ENCODE data around the gene ARG2.

DNA sequence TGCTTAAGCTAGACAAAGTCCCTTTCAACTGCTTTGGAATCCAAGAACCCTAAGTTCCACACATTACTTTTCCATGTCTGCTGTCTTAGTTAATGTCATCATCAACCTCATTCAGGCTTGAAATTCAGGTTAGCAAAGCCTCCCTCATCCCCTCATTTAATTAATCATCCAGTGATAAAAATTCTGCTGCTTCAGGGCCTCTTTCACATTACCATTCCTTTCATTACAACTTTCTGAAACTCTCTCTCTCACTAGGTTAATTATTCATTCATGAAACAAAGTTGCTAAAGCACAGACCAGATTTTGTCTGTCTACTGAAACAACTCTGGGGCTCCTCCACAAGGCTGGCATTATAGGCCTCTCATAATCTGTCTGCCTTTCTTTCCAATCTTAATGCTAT, 64.1 kb downstream of the ARG2 start:
- TF ChIP-seq, protein P1, sequence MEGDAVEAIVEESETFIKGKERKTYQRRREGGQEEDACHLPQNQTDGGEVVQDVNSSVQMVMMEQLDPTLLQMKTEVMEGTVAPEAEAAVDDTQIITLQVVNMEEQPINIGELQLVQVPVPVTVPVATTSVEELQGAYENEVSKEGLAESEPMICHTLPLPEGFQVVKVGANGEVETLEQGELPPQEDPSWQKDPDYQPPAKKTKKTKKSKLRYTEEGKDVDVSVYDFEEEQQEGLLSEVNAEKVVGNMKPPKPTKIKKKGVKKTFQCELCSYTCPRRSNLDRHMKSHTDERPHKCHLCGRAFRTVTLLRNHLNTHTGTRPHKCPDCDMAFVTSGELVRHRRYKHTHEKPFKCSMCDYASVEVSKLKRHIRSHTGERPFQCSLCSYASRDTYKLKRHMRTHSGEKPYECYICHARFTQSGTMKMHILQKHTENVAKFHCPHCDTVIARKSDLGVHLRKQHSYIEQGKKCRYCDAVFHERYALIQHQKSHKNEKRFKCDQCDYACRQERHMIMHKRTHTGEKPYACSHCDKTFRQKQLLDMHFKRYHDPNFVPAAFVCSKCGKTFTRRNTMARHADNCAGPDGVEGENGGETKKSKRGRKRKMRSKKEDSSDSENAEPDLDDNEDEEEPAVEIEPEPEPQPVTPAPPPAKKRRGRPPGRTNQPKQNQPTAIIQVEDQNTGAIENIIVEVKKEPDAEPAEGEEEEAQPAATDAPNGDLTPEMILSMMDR (IDR thresholded peaks at IDR 0.05): no peak
- no peak for TF ChIP-seq POLR2A (IDR thresholded peaks at IDR 0.05)

All from uterus (tissue), 2 donors.